HEK293 (cell line): ENCODE measurements around the gene PRM1.

Experiments
- CTCF ChIP-seq: fragments of 450-650 bp; formaldehyde crosslinking; IDR thresholded peaks from 2 replicates; pipeline ENCODE4 v1.5.1; 2016; ENCODE audit warnings: missing biosample characterization, missing genetic modification characterization
- PRDM10 ChIP-seq: fragments of 450-650 bp; formaldehyde crosslinking; IDR thresholded peaks from 2 replicates; pipeline ENCODE4 v1.5.1; 2016; ENCODE audit warnings: missing biosample characterization, missing genetic modification characterization

GRCh38 chr16:11306997-11307638, 26.0 kb upstream of the PRM1 start:
- no peak for TF ChIP-seq CTCF (tag by site-specific recombination)
- no peak for TF ChIP-seq PRDM10 (tag by site-specific recombination)
